HepG2 (cell line): ENCODE results near the gene CSF1R. TPM values are rescaled to one million over a fixed set of nuclear protein-coding genes. Genes with fewer than 3 reads are reported as not detected.

Experiments used
- ATAC-seq: fragments of 200-7000 bp; cut with Tn5 transposase; 3 replicates; pipeline ENCODE4 v1.9.1; 2020; ENCODE audit warnings: mild to moderate bottlenecking, moderate library complexity
- BruUV-seq: library from RNA; stranded (reverse); fragments of 400-500 nt; replicated peaks from 2 replicates; lab custom pipeline; 2021; lab: Mats Ljungman, UMichigan
- CTCF ChIA-PET: fragments of 300-600 bp; formaldehyde crosslinking; extraction: SDS; loops from one replicate; lab custom pipeline; 2021; ENCODE audit warnings: low total read pairs, inconsistent platforms, low intra/inter-chr PET ratio; lab: Yijun Ruan, JAX
- POLR2A ChIA-PET: fragments of 350-600 bp; sonication (Branson Sonifier 250); formaldehyde crosslinking; loops from one replicate; lab custom pipeline; 2020; ENCODE audit warnings: antibody characterized with exemption, inconsistent platforms; lab: Yijun Ruan, JAX
- DNase-seq: peaks from one replicate; pipeline ENCODE4 v3.0.0-alpha.2; 2015; ENCODE audit warnings: low spot score
- FAIRE-seq: peaks from 3 replicates; lab custom pipeline; 2011; peaks lifted over from hg19 to GRCh38; lab: Jason Lieb, UNC
- H2AFZ ChIP-seq: one replicate; pipeline ENCODE4 v1.6.1; 2011; ENCODE audit warnings: low read length, inconsistent platforms
- H3K27ac ChIP-seq: fragments of 300-600 bp; 3 replicates; pipeline ENCODE4 v1.8.0; 2011; ENCODE audit warnings: mixed run types, mild to moderate bottlenecking, mixed read lengths, low read length, inconsistent platforms; ENCODE audit not compliant: insufficient read depth; ENCODE audit errors: extremely low read length
- H3K27me3 ChIP-seq, 2 experiments: fragments of 200-600 bp in 1 of 2; 2 replicates in 1 of 2; 3 replicates in 1 of 2; pipeline versions ENCODE4 v1.6.0 to v1.8.0; 2011; ENCODE audit warnings: low read length in 2 of 2, mild to moderate bottlenecking in 2 of 2, moderate library complexity in 2 of 2, inconsistent platforms in 1 of 2; ENCODE audit not compliant: insufficient read depth in 2 of 2, control insufficient read depth in 1 of 2
- H3K36me3 ChIP-seq, 2 experiments: fragments of 200-600 bp in 1 of 2; replicated peaks in 1 of 2; 2 replicates in 1 of 2; 3 replicates in 1 of 2; pipeline versions ENCODE4 v1.5.1 to v1.8.0; 2011; ENCODE audit warnings: low read length in 2 of 2, inconsistent platforms in 1 of 2; ENCODE audit not compliant: insufficient read depth in 2 of 2, control insufficient read depth in 1 of 2
- H3K4me1 ChIP-seq: 2 replicates; pipeline ENCODE4 v1.5.1; 2012; ENCODE audit warnings: low read length, inconsistent platforms; ENCODE audit not compliant: insufficient read depth
- H3K4me2 ChIP-seq: 2 replicates; pipeline ENCODE4 v1.6.0; 2011; ENCODE audit warnings: low read depth, low read length, inconsistent platforms
- H3K4me3 ChIP-seq, 3 experiments: fragments of 200-600 bp in 1 of 3; sonication (generic), shearing (Covaris generic) in 1 of 3; replicated peaks in 1 of 3; 2 replicates each; pipeline ENCODE4 v1.5.1; 2011 to 2016; ENCODE audit warnings: low read length in 3 of 3, inconsistent platforms in 2 of 3, low read depth in 2 of 3, mild to moderate bottlenecking in 2 of 3, control low read depth in 1 of 3, mixed read lengths in 1 of 3; ENCODE audit not compliant: insufficient read depth in 1 of 3
- H3K79me2 ChIP-seq: one replicate; pipeline ENCODE4 v1.6.1; 2011; ENCODE audit warnings: low read length, inconsistent platforms; ENCODE audit not compliant: insufficient read depth
- H3K9ac ChIP-seq: 2 replicates; pipeline ENCODE4 v1.6.0; 2011; ENCODE audit warnings: mild to moderate bottlenecking, low read depth, low read length, inconsistent platforms; ENCODE audit not compliant: insufficient read depth
- H3K9me3 ChIP-seq: 2 replicates; pipeline ENCODE4 v1.5.1; 2012; ENCODE audit warnings: mild to moderate bottlenecking, low read length
- H4K20me1 ChIP-seq: 2 replicates; pipeline ENCODE4 v1.6.0; 2011; ENCODE audit warnings: inconsistent platforms, mild to moderate bottlenecking, low read length, moderate library complexity; ENCODE audit not compliant: insufficient read depth
- ARID5B ChIP-seq: IDR thresholded peaks from 2 replicates; pipeline ENCODE4 v1.4.0; 2020; ENCODE audit warnings: mild to moderate bottlenecking, missing genetic modification reagents
- ZBTB7B ChIP-seq: sonication (generic); formaldehyde crosslinking; IDR thresholded peaks from 2 replicates; pipeline ENCODE4 v1.4.0; 2020; ENCODE audit warnings: missing genetic modification reagents
- ZNF260 ChIP-seq: sonication (generic); formaldehyde crosslinking; IDR thresholded peaks from 2 replicates; pipeline ENCODE4 v1.4.0; 2020; ENCODE audit warnings: missing genetic modification reagents, low read depth, mild to moderate bottlenecking, borderline replicate concordance
- ZNF552 ChIP-seq: sonication (generic); formaldehyde crosslinking; IDR thresholded peaks from 2 replicates; pipeline ENCODE4 v1.9.0; 2022; ENCODE audit warnings: missing genetic modification reagents, mild to moderate bottlenecking, borderline replicate concordance
- WGBS: methylation state at CpG from one replicate; pipeline ENCODE4 v1.1.6; 2017; ENCODE audit warnings: low lambda C conversion rate; 5-methylcytosine and 5-hydroxymethylcytosine counted together
- in situ Hi-C: cut with HindIII; loops from 2 replicates; pipeline ENCODE4 v1.10.0; 2017; ENCODE audit warnings: low pct_unique_long_range_greater_than_20kb; ENCODE audit not compliant: extremely low pct_ligation_motif_present
- intact Hi-C: fragments of 100-400 bp; cut with micrococcal nuclease; formaldehyde crosslinking; loops from one replicate; pipeline ENCODE4 v1.10.0; 2022; ENCODE audit not compliant: unreplicated experiment
- polyA plus RNA-seq, 8 experiments: library from polyadenylated mRNA; depleted of rRNA in 3 of 8; stranded (reverse) in 7 of 8; unstranded in 1 of 8; fragments of >200 nt; fragmentation: Illumina TruSeq in 4 of 8; extraction: Trizol in 4 of 8; gene quantifications; 2 replicates each; pipeline versions ENCODE4 v1.2.1 to v1.2.3, GENCODE V29; 2011 to 2016; ENCODE audit warnings: low read depth in 4 of 8, missing spikeins in 1 of 8, mixed read lengths in 1 of 8; ENCODE audit not compliant: insufficient read depth in 1 of 8
- total RNA-seq, 5 experiments: library from RNA; depleted of rRNA; stranded (reverse); fragments of >200 nt; fragmentation: Illumina TruSeq; extraction: Trizol; gene quantifications; 2 replicates each; pipeline ENCODE4 v1.2.3, GENCODE V29; 2016; ENCODE audit warnings: low read depth in 1 of 5

Gene CSF1R
- total and polyA plus RNA-seq, 2 of the 13 experiments (the other 11 are each of a cell fraction or from before 2014, with no cell fraction given): 0.01 TPM; not detected in 1

- no peak for DNase-seq
- H3K9ac ChIP-seq: no peak overlapping the region
- no peak overlapping the region for H3K27ac ChIP-seq
- no peaks in the 10 kb centered on the region for H4K20me1 ChIP-seq
- in situ Hi-C loops (no loop called here), intact Hi-C loops (no loop called here)
- no peak for ATAC-seq
- H2AFZ ChIP-seq: no peak overlapping the region
- TF ChIP-seq ZNF552 (CRISPR knock-in tag) (no peak), ARID5B (no peak)
- ChIA-PET POLR2A (no interaction called here), CTCF (no interaction called here)
- no peak overlapping the region for H3K4me3 ChIP-seq
- H3K9me3 ChIP-seq: no peaks in the 10 kb centered on the region
- no peak overlapping the region for H3K4me2 ChIP-seq
- no peaks in the 10 kb centered on the region for H3K79me2 ChIP-seq
- H3K4me1 ChIP-seq: no peaks in the 10 kb centered on the region
- BruUV-seq: no TSS peak
- H3K36me3 ChIP-seq: peaks cover 40 to 93% of the 10 kb centered on the region in 2 experiments
- FAIRE-seq: no peak
- 96% methylated on average over 2 of the region's 2 CpGs for WGBS
- no peaks in the 10 kb centered on the region for H3K27me3 ChIP-seq
These were observed 47.8 kb downstream of the CSF1R start for GRCh38 chr5:150038547-150038946.

- ChIA-PET POLR2A (interaction anchor here (1.1 kb wide), 1 partner anchor 10 kb away, joined by 7 read pairs; no protein-coding TSS in a partner anchor), CTCF (no interaction called here)
- Histone ChIP-seq H3K4me2 (no peak overlapping the region), H3K79me2 (no peaks in the 10 kb centered on the region), H3K27ac (no peak overlapping the region), H3K9me3 (no peaks in the 10 kb centered on the region), H3K4me3 (no peak overlapping the region), H4K20me1 (no peaks in the 10 kb centered on the region), H3K9ac (no peak overlapping the region), H3K27me3 (no peaks in the 10 kb centered on the region), H3K4me1 (no peaks in the 10 kb centered on the region), H2AFZ (no peak overlapping the region), H3K36me3 (peaks cover 37 to 94% of the 10 kb centered on the region in 2 experiments)
- DNase-seq: no peak
- no peak for FAIRE-seq
- no peak for ATAC-seq
- intact Hi-C loops: no loop called here
- in situ Hi-C loops: no loop called here
- 96% methylated on average over 9 of the region's 9 CpGs for whole genome bisulfite sequencing
- BruUV-seq: no TSS peak
- TF ChIP-seq ZNF260 (CRISPR knock-in tag): no peak
- TF ChIP-seq ZBTB7B (CRISPR knock-in tag): no peak
These were observed 49.8 kb downstream of the CSF1R start for GRCh38 chr5:150036513-150036912.
